ENCODE data around the gene NUP50.
A peak's percentile ranks its signal among the peaks of the same experiment; 100 is the strongest.

NUP50 gene

DNA sequence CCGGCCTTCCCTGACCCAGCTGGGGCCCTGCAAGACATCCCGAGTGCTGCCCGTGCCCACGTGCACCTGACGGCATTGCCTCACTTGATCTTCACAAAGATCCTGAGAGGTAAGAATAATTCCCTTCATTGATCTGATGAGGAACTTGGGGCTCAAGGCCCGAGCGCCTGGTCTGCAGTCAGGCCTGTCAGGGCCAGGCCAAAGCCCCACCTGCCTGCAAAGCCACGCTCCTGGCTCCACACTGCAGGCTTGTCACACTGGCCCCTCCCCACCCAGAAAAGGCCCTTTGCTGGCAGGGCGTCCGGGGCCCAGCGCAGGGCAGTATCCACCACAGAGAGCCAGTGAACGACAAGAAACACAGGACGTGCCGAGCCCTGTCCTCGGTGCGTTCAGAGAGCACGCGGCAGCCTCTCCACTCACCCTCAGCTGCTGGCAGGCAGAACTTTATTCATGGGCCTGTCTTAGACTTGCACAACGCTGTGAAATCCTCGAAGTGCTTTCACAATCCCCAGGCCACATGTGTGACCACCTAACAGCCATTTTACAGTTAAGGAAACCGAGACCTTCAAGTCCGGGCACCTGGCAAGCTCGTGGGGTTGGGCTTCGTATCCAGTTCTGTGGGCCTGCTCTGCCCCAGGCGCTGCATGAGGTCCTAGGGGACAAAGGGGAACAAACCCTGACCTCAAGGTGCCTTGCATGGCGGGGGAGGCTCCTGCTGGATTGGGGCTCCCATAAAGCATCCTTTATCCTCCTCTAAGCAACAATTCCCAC is 62.2 kb downstream of the NUP50 start:
- Histone ChIP-seq H3K4me3 (replicated peaks; ENCODE audit: insufficient read depth, low read length) (no peak overlapping the region), H3K27me3 (ENCODE audit: insufficient read depth, poor library complexity, severe bottlenecking) (no peaks in the 10 kb centered on the region), H3K27ac (replicated peaks) (peak overlapping the region; percentile 98)
- TF ChIP-seq, protein P1, sequence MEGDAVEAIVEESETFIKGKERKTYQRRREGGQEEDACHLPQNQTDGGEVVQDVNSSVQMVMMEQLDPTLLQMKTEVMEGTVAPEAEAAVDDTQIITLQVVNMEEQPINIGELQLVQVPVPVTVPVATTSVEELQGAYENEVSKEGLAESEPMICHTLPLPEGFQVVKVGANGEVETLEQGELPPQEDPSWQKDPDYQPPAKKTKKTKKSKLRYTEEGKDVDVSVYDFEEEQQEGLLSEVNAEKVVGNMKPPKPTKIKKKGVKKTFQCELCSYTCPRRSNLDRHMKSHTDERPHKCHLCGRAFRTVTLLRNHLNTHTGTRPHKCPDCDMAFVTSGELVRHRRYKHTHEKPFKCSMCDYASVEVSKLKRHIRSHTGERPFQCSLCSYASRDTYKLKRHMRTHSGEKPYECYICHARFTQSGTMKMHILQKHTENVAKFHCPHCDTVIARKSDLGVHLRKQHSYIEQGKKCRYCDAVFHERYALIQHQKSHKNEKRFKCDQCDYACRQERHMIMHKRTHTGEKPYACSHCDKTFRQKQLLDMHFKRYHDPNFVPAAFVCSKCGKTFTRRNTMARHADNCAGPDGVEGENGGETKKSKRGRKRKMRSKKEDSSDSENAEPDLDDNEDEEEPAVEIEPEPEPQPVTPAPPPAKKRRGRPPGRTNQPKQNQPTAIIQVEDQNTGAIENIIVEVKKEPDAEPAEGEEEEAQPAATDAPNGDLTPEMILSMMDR (IDR thresholded peaks at IDR 0.05; ENCODE audit: insufficient read depth, low read length), result no peak
- TF ChIP-seq POLR2AphosphoS5 (IDR thresholded peaks at IDR 0.05; ENCODE audit: low read depth) (peak; percentile 93), GABPA (IDR thresholded peaks at IDR 0.05; ENCODE audit: low read depth) (no peak; the same call in 1 of the 2 replicates), SPI1 (IDR thresholded peaks at IDR 0.05; ENCODE audit: borderline replicate concordance, low read depth) (no peak)
- TF ChIP-seq, protein P2, sequence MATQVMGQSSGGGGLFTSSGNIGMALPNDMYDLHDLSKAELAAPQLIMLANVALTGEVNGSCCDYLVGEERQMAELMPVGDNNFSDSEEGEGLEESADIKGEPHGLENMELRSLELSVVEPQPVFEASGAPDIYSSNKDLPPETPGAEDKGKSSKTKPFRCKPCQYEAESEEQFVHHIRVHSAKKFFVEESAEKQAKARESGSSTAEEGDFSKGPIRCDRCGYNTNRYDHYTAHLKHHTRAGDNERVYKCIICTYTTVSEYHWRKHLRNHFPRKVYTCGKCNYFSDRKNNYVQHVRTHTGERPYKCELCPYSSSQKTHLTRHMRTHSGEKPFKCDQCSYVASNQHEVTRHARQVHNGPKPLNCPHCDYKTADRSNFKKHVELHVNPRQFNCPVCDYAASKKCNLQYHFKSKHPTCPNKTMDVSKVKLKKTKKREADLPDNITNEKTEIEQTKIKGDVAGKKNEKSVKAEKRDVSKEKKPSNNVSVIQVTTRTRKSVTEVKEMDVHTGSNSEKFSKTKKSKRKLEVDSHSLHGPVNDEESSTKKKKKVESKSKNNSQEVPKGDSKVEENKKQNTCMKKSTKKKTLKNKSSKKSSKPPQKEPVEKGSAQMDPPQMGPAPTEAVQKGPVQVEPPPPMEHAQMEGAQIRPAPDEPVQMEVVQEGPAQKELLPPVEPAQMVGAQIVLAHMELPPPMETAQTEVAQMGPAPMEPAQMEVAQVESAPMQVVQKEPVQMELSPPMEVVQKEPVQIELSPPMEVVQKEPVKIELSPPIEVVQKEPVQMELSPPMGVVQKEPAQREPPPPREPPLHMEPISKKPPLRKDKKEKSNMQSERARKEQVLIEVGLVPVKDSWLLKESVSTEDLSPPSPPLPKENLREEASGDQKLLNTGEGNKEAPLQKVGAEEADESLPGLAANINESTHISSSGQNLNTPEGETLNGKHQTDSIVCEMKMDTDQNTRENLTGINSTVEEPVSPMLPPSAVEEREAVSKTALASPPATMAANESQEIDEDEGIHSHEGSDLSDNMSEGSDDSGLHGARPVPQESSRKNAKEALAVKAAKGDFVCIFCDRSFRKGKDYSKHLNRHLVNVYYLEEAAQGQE (IDR thresholded peaks at IDR 0.05; ENCODE audit: insufficient replicate concordance, low read depth), result peak; percentile 65
- peak; percentile 96 to 98 for DNase-seq (ENCODE audit: low read depth in 1 of 2, low spot score in 1 of 2)

DNA sequence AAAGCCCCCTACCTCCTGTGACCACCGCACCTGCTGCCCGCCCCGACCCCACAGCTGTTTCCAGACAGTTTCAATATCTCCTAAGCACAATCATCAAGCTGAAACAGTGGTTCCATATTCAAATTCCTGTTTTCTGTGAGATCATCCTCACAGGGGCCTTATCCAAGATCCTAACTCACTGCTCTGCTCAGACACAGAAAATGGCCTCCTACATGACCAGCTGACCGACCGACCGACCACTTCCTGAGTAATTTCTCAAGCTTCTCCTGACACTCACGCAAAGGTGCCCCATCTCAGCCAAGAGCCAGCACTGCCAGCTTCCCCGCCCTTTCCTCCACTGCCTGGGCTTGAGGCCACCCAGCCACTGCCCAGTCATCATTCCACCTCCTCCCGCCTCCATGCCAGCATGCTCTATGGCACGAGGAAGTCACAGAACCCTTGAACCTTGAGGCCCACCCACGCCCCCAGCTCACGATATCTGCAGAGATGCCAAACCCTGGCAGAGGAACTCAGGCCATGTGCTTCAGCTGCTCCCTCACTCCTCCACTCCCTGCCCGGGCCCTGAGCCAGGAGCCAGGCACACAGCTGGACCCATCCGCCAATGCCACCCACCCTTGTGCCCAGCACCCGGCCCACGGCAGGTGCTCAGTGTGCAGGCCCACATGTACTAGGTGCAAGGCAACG is 62.9 kb downstream of the NUP50 start:
- Histone ChIP-seq H3K27me3 (ENCODE audit: insufficient read depth, poor library complexity, severe bottlenecking) (no peaks in the 10 kb centered on the region), H3K27ac (replicated peaks) (peak overlapping the region; percentile 98), H3K4me3 (replicated peaks; ENCODE audit: insufficient read depth, low read length) (no peak overlapping the region)
- DNase-seq (ENCODE audit: low read depth in 1 of 2, low spot score in 1 of 2), result peak; percentile 94 to 97
- TF ChIP-seq SPI1 (IDR thresholded peaks at IDR 0.05; ENCODE audit: borderline replicate concordance, low read depth) (peak; percentile 49; the same call in 1 of the 2 replicates), POLR2AphosphoS5 (IDR thresholded peaks at IDR 0.05; ENCODE audit: low read depth) (peak; percentile 87; the same call in 1 of the 2 replicates), GABPA (IDR thresholded peaks at IDR 0.05; ENCODE audit: low read depth) (no peak)
- TF ChIP-seq, protein P2 (IDR thresholded peaks at IDR 0.05; ENCODE audit: insufficient replicate concordance, low read depth), result no peak
- TF ChIP-seq, protein P1 (IDR thresholded peaks at IDR 0.05; ENCODE audit: insufficient read depth, low read length), result no peak

DNA sequence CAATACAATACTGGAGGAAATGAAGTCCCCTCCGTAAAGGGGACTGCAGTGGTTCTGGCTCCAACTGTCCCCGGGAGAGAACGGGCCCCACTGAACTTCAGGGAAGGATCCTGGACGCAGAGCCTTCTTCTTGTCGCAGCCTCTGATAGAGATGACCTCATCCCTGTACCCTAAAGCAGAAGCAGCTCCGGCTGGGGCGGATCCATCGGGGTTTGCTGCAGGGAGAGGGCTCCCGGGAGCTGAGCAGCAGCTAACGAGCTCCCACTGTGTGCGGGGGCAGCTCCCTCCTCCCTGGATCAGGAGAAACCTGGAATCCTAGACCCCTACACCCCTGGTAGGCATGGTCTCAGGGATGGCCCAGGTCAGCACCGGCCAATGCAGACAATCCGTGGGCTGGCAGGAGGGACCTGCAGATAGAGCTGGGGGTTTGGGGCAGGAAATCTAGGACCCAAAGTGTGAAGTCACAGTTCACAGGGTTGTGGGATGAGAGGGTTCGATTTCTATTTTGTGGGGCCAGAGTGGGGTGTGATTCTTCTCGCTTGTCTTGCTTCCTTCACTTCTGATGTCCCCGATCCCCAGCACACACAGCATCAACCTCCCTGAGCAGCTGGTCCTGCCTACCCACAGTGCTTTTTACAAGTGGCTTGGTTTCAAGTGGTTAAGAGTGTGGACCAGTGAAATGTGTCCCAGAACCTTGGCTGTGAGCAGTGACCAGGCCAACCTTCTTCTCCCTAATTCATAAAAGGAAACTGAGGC is 64.1 kb downstream of the NUP50 start:
- H3K27me3 ChIP-seq (ENCODE audit: insufficient read depth, poor library complexity, severe bottlenecking), result no peaks in the 10 kb centered on the region
- H3K27ac ChIP-seq (replicated peaks), result peak overlapping the region; percentile 98
- DNase-seq (ENCODE audit: low read depth in 1 of 2, low spot score in 1 of 2), result peak in 1 of 2 experiments; percentile 82
- H3K4me3 ChIP-seq (replicated peaks; ENCODE audit: insufficient read depth, low read length), result no peak overlapping the region
- TF ChIP-seq POLR2AphosphoS5 (IDR thresholded peaks at IDR 0.05; ENCODE audit: low read depth) (no peak), GABPA (IDR thresholded peaks at IDR 0.05; ENCODE audit: low read depth) (no peak), SPI1 (IDR thresholded peaks at IDR 0.05; ENCODE audit: borderline replicate concordance, low read depth) (no peak)
- TF ChIP-seq, protein P1 (IDR thresholded peaks at IDR 0.05; ENCODE audit: insufficient read depth, low read length), result no peak
- TF ChIP-seq, protein P2 (IDR thresholded peaks at IDR 0.05; ENCODE audit: insufficient replicate concordance, low read depth), result no peak

Measured in HL-60 (cell line).